ENCODE measurements around the gene NTNG2.

Gene NTNG2

GRCh38 chr9:132207839-132208615, 46.2 kb downstream of the NTNG2 start:
- DNase-seq, result no peak

DNA sequence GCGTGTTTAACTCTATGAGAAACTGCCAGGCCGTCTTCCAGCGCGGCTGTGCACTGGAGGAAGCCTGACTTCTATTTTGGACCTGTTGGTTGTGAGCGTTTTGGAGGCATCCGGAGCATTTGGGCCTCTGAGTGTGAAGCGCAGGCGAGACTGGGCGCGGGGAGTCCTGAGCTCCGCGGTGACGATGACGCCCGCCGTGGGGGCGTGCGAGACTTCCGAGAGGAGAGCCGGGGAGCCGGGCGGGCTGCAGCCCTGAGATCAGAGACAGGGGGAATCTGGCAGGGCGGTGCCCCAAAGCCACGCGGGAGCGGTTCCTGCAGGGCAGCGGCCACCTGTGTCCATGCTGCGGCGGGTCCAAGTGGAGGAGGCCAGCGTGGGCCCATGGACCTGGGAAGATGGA, 47.4 kb downstream of the NTNG2 start:
- DNase-seq, result no peak

DNA sequence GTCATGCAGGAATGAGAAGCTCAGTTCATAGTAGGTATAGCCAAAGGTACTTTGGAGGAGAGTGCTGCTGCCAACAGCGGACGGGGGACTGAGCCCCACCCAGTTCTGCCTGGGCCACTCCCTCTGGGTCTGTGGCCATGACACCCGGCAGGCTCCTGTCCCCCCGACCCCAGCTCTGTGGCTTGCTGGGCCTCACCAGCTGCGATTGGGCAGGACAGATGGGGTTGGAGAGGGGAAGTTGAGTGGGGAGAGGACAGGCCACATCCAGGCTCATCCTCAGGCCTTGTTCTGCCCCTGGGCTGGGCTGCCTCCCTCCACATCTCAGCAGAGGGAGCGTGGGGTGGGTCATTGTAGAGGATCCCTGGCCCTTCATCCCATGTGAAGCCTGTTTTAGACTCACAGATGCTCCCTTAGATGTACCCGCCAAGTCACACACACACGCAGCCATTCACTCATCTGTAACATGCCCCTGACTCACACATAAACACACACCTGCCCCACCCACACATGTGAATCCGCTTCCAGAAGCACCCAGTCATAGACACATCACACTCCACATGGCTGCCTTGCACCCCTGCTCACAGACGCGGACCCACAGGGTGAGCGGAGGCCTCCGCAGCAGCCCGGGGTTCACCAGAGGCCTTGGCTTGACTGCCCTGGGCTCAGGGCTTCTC, 48.8 kb downstream of the NTNG2 start:
- no peak for DNase-seq

- no peak for DNase-seq
Measured at GRCh38 chr9:132211570-132211969, 49.7 kb downstream of the NTNG2 start.

DNA sequence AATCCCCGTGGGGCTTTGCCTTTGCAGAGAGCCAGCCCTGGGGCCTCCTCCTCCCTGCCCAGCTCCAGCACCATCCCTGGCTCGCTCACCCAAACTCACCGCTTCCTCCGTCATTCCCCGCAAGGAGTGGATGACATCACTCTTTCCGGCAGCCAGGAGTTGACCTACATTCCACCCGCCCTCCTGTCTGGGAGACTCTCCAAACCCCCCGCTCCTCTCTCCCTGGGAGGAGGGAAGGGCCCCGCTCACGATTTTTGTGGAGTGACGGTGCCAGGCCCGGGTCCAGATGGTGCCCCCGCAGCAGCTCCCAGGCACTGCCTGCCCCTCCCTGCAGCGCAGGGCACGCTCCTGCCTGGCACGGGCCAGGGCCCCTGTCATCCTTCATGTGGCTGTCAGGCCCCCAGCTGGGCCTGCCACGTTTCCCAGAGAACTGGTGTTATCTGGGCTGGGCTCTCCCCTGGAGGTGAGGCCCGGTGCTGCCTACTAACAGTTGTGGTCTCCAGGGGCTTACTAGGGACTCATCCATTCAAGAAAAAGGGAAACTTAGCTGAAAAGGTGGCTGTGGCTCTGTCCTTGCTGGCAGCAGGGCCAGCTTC, 52.3 kb downstream of the NTNG2 start:
- DNase-seq, result no peak

DNA sequence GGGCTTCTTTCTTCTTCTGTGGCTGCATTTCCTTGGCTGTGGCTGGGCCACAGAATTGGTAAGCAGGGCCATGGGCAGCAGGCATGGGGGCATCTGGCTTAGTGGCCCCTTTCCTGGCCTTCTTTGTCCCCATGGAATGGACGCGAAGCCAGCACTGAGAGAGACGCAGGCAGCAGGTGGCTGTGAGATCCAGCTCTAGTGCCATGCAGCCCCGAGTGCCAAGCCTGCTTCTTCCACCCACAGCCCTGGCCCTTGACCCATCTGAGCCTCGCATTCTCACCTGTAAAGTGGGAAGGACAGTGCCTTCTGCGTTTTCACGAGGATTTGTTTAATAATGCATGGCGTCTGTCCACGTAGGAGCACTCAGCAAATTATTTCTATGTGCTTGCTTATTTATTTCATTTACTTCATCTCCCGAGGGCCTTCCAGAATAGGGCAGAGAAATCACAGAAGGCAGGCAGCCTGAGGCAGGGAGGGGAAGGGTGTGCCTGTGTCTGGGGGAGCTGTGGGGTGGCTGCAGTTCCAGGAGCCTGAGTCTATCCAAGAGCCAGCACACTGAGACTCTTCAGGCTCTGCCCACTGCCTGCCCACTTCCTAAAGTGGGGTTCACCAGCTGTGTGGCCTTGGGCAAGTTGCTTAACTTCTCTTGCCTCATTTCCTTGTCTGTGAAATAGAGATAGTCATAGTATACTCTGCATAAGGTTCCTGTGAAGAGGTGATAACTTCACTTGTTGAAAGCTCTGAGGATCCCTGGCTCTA, 55.2 kb downstream of the NTNG2 start:
- DNase-seq, result no peak

DNA sequence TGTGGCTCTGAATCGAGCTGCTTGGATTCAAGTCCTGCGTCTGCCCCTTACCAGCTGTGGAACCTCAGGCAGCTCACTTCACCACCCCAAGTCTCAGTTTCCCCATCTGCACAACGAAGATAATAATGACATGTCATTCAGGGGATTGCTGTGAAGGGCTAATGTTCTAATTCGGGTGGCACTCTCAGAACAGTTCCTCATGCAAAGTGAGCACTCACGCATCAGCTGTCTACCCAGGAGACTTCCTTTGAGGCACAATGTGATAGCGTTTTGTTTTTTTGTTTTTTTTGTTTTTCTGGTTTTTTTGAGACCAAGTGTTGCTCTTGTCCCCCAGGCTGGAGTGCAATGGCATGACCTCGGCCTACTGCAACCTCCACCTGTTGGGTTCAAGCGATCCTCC, 56.4 kb downstream of the NTNG2 start:
- no peak for DNase-seq

DNA sequence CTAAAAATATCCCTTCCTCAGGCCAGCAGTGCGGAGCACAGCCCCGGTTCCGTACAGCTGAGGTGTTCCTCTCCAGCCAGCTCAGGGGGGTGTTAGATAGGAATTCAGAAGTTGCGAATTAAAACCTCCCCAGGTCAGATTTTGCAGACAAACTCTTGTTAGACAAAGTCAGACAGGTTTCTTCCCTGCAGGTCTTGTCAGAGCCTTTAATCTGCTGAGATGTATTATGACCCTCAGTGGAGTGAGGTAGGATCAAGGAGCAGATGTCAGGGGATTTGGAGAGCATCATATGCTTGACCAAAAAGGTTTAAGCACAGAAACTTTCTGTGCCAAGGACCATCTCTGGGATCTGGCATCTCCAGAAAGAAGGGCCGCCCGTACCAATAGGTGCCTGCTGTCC, 60.1 kb downstream of the NTNG2 start:
- DNase-seq, result no peak

DNA sequence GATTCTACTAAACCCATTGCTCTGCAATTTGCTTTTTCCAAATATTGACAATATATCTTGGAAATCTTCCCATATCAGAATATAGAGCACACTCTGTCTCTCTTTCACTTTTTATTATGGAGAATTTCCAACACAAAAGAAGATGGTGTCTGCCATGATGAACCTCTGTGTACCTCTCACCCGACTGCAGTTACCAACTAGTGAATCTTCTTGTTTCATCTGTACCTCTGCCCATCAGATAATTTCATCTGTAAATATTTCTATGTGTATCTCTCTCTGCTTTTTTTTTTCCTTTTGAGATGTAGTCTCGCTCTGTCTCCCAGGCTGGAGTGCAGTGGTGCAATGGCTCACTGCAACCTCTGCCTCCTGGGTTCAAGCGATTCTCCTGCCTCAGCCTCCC, 62.8 kb downstream of the NTNG2 start:
- no peak for DNase-seq

GRCh38 chr9:132226571-132227430, 64.9 kb downstream of the NTNG2 start:
- no peak for DNase-seq

GRCh38 chr9:132228062-132228461, 66.2 kb downstream of the NTNG2 start:
- DNase-seq, result no peak

- DNase-seq, result no peak
Measured at GRCh38 chr9:132230605-132231004, 68.7 kb downstream of the NTNG2 start.

- DNase-seq, result no peak
Measured at GRCh38 chr9:132231019-132231701, 69.3 kb downstream of the NTNG2 start.

- DNase-seq, result no peak
Measured at GRCh38 chr9:132232522-132232921, 70.7 kb downstream of the NTNG2 start.

DNA sequence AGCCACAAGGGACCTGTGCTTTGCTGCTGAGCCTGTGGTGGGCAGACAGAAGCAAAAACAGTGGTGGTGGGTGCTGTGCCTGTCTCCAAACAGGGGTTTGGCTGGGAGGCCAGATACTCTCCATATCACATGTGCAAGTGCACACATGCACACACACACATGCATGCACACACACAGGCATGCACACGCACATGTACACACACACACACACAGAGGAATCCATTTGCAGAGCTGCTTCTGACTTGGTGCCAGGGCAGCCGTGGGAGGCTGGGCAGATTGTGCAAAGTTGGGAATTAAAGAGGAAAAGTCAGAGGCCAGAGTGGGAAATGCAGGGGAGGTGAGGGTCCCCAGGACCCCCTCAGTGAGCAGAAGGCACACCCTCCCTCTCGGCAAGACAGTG, 71.3 kb downstream of the NTNG2 start:
- DNase-seq, result no peak

GRCh38 chr9:132234535-132234934, 72.7 kb downstream of the NTNG2 start:
- no peak for DNase-seq

DNA sequence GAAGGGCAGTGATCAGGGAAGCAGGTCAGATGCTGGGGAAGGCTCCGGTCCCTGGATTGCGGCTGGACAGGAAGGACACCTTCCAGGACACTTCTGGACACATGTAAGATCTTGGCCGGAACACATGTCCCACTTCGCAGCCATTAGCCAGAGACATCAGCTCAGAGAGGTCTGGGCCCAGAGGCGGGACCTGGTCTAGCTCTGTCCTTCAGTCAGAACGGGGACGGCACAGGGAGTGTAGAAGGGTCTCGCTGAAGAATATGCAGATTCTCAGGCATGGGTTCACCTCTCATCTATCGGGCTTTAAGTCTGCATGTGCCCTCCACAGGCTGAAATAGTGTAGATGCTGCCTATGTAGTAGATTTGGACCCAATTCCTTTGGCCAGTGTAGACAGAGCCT, 73.3 kb downstream of the NTNG2 start:
- DNase-seq, result no peak

- DNase-seq, result peak; percentile 69 to 83
Measured at GRCh38 chr9:132235894-132236661, 74.2 kb downstream of the NTNG2 start.

DNA sequence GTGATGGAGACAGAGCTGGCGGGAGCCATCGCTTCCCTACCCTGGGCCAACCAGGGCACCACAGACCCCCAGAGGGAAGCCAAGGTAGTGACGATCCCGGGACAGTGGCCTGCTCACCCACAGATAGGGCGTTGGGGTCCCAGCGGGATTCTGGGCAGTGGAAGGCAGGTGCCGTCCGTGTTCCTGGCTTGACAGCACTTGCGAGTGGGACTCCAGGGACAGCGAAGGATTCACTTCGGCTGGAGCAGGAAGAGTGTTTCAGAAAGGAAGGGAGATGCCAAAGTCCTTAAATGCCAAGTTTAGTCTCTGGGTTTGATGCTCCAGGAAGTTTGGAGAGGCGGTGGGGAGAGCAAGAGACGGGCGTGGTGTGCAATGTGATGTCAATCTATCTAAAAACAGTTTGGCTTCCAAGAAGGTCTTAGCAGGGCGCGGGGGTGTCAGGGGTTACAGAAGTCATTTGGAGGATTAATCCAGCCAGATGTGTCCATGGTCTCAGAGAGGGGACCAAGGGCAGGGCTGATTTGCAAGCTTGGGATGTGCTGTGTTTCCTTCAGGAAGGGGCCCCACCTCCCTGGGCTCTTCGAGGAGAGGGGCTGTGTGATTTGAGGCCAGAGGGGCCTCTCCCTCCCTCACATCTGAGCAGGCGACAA, 74.9 kb downstream of the NTNG2 start:
- DNase-seq, result no peak

DNA sequence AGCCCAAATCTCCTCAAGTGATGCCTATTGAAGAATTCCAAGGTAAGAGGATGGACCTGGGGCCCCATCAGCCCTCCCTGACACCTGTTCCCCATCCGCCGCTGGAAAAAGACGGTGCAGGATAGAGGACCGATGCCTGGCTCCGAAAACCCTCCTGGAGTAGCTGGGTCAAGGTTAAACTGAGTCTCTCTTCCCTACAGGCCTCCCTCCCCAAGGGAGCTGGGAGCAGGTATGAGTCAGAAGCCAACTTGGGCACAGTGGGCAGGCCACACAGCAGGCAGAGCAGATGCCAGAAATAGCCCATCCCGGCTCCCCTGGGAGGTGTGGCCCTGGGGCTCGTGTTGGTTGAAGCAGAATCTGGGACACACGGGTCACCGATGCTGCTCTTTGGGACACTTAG, 75.6 kb downstream of the NTNG2 start:
- DNase-seq, result no peak

Measured in activated CD4-positive, alpha-beta T cell treated with anti-CD3 and anti-CD28 coated beads for 4 hours (primary cell).